Neuronal stem cell (in vitro differentiated cells): ENCODE results near the gene SORT1.

Experiments
- DNase-seq: peaks from one replicate; pipeline ENCODE4 v3.0.0-alpha.2; 2013; ENCODE audit warnings: low spot score
- H2AFZ ChIP-seq: one replicate; pipeline ENCODE4 v1.6.1; 2013; ENCODE audit warnings: mild to moderate bottlenecking, low read length, inconsistent platforms
- H2AK5ac ChIP-seq: 2 replicates; pipeline ENCODE4 v1.6.1; 2013; ENCODE audit warnings: low read depth, mild to moderate bottlenecking, inconsistent platforms, low read length, moderate library complexity, mixed read lengths
- H2BK120ac ChIP-seq: 2 replicates; pipeline ENCODE4 v1.6.1; 2013; ENCODE audit warnings: low read depth, mild to moderate bottlenecking, inconsistent platforms, low read length, moderate library complexity, mixed read lengths
- H2BK12ac ChIP-seq: one replicate; pipeline ENCODE4 v1.6.1; 2013; ENCODE audit warnings: low read length, inconsistent platforms
- H2BK15ac ChIP-seq: 2 replicates; pipeline ENCODE4 v1.6.1; 2013; ENCODE audit warnings: mild to moderate bottlenecking, low read length, inconsistent platforms, mixed read lengths
- H2BK5ac ChIP-seq: one replicate; pipeline ENCODE4 v1.6.1; 2013; ENCODE audit warnings: inconsistent platforms, mild to moderate bottlenecking, low read length, moderate library complexity
- H3K14ac ChIP-seq: one replicate; pipeline ENCODE4 v1.6.1; 2013; ENCODE audit warnings: low read length, inconsistent platforms
- H3K18ac ChIP-seq: 2 replicates; pipeline ENCODE4 v1.6.1; 2013; ENCODE audit warnings: low read length, inconsistent platforms
- H3K23ac ChIP-seq: 2 replicates; pipeline ENCODE4 v1.6.1; 2013; ENCODE audit warnings: low read depth, mild to moderate bottlenecking, mixed read lengths, low read length, inconsistent platforms; ENCODE audit not compliant: poor library complexity
- H3K27ac ChIP-seq: replicated peaks from 3 replicates; pipeline ENCODE4 v1.5.1; 2013; ENCODE audit warnings: low read length, inconsistent platforms
- H3K27me3 ChIP-seq, 3 experiments: 2 replicates each; pipeline ENCODE4 v1.6.1; 2013; ENCODE audit warnings: low read length in 3 of 3, mild to moderate bottlenecking in 2 of 3, inconsistent platforms in 1 of 3, low read depth in 1 of 3, mixed read lengths in 1 of 3, moderate library complexity in 1 of 3; ENCODE audit not compliant: control insufficient read depth in 3 of 3, insufficient read depth in 3 of 3
- H3K36me3 ChIP-seq, 2 donors: replicated peaks in 1 of 2; 2 replicates each; pipeline ENCODE4 v1.6.1; 2013; ENCODE audit warnings: low read length in 2 of 2; ENCODE audit not compliant: control insufficient read depth in 2 of 2, insufficient read depth in 2 of 2
- H3K4ac ChIP-seq: 2 replicates; pipeline ENCODE4 v1.6.1; 2013; ENCODE audit warnings: inconsistent platforms, mild to moderate bottlenecking, low read length, moderate library complexity
- H3K4me1 ChIP-seq, 2 donors: 1 replicate in 1 of 2; 2 replicates in 1 of 2; pipeline ENCODE4 v1.6.1; 2013; ENCODE audit warnings: low read length in 2 of 2, low read depth in 1 of 2; ENCODE audit not compliant: control insufficient read depth in 2 of 2, insufficient read depth in 1 of 2
- H3K4me2 ChIP-seq: one replicate; pipeline ENCODE4 v1.6.1; 2013; ENCODE audit warnings: mild to moderate bottlenecking, low read length, inconsistent platforms; ENCODE audit not compliant: insufficient read depth, poor library complexity, severe bottlenecking
- H3K4me3 ChIP-seq, 2 donors: 2 replicates each; pipeline ENCODE4 v1.5.1; 2013; ENCODE audit warnings: low read length in 2 of 2, mild to moderate bottlenecking in 2 of 2, inconsistent platforms in 1 of 2, moderate library complexity in 1 of 2
- H3K79me1 ChIP-seq: one replicate; pipeline ENCODE4 v1.6.1; 2013; ENCODE audit warnings: low read depth, mild to moderate bottlenecking, inconsistent platforms, low read length, moderate library complexity
- H3K9ac ChIP-seq: one replicate; pipeline ENCODE4 v1.6.1; 2013; ENCODE audit warnings: mild to moderate bottlenecking, low read depth, low read length, inconsistent platforms; ENCODE audit not compliant: poor library complexity
- H3K9me3 ChIP-seq, 2 donors: replicated peaks in 1 of 2; 2 replicates each; pipeline versions ENCODE3 to v1.6.1; 2013; ENCODE audit warnings: low read length in 2 of 2, mild to moderate bottlenecking in 2 of 2, inconsistent platforms in 1 of 2, low read depth in 1 of 2, mixed read lengths in 1 of 2, moderate library complexity in 1 of 2; ENCODE audit not compliant: control insufficient read depth in 2 of 2, insufficient read depth in 1 of 2
- H4K8ac ChIP-seq: one replicate; pipeline ENCODE4 v1.6.1; 2013; ENCODE audit warnings: low read depth, mild to moderate bottlenecking, inconsistent platforms, low read length, moderate library complexity
- H4K91ac ChIP-seq: one replicate; pipeline ENCODE4 v1.6.1; 2013; ENCODE audit warnings: low read length, low read depth, mild to moderate bottlenecking, inconsistent platforms; ENCODE audit not compliant: poor library complexity
- WGBS, 2 donors: extraction: QIAGEN DNeasy Blood & Tissue Kit; methylation state at CpG; one replicate each; pipeline ENCODE4 v1.1.7; 2013; ENCODE audit warnings: missing lambda C conversion rate in 2 of 2, mixed read lengths in 1 of 2; ENCODE audit not compliant: insufficient read length in 2 of 2, insufficient replicate concordance in 1 of 2; ENCODE audit errors: extremely low coverage in 2 of 2; 5-methylcytosine and 5-hydroxymethylcytosine counted together

The SORT1 gene

GRCh38 chr1:109282952-109283747, 114.6 kb downstream of the SORT1 start, which contains the start of gene PSRC1:
TSS of gene PSRC1 (minus strand) at chr1:109283145.
- peak within 1 kb of the TSS; percentile 94 to 96 for H3K4me3 ChIP-seq
- H4K8ac ChIP-seq, result no peak within 1 kb of the TSS
- peaks cover 15% of the 10 kb centered on the region for H3K79me1 ChIP-seq
- peak within 1 kb of the TSS; percentile 90 for H3K27ac ChIP-seq
- peak within 1 kb of the TSS; percentile 86 for H2AK5ac ChIP-seq
- H3K4me2 ChIP-seq, result peak within 1 kb of the TSS; percentile 91
- H2BK15ac ChIP-seq, result no peak within 1 kb of the TSS
- peak within 1 kb of the TSS; percentile 95 for H2BK5ac ChIP-seq
- H3K14ac ChIP-seq, result peak within 1 kb of the TSS; percentile 99
- H3K9me3 ChIP-seq, result no peaks in the 10 kb centered on the region
- peak within 1 kb of the TSS; percentile 92 for H3K23ac ChIP-seq
- peak within 1 kb of the TSS; percentile 99 for H3K9ac ChIP-seq
- H3K18ac ChIP-seq, result peak within 1 kb of the TSS; percentile 98
- H3K27me3 ChIP-seq, result no peaks in the 10 kb centered on the region
- H3K36me3 ChIP-seq, result peaks cover 21 to 36% of the 10 kb centered on the region in 2 donors
- no CpG with 5 or more reads among the region's 56 CpGs for WGBS, 2 donors
- H2AFZ ChIP-seq, result peak within 1 kb of the TSS; percentile 90
- no peak within 1 kb of the TSS for H4K91ac ChIP-seq
- DNase-seq, result peak; percentile 95
- H3K4ac ChIP-seq, result no peak within 1 kb of the TSS
- peak within 1 kb of the TSS; percentile 88 for H2BK120ac ChIP-seq
- H3K4me1 ChIP-seq, result peaks cover 12 to 23% of the 10 kb centered on the region in 2 donors
- no peak within 1 kb of the TSS for H2BK12ac ChIP-seq

GRCh38 chr1:109282497-109282951, 115.2 kb downstream of the SORT1 start:
- no peak overlapping the region for H3K27ac ChIP-seq
- H3K4me3 ChIP-seq, result peak overlapping the region; percentile 94 to 96
- H4K91ac ChIP-seq, result no peak overlapping the region
- H3K9ac ChIP-seq, result peak overlapping the region; percentile 99
- H3K18ac ChIP-seq, result peak overlapping the region; percentile 98
- H3K4me1 ChIP-seq, result peaks cover 12 to 23% of the 10 kb centered on the region in 2 donors
- no peak overlapping the region for H2BK120ac ChIP-seq
- H2AK5ac ChIP-seq, result peak overlapping the region; percentile 86
- H2AFZ ChIP-seq, result peak overlapping the region; percentile 90
- H2BK12ac ChIP-seq, result no peak overlapping the region
- peak overlapping the region; percentile 92 for H3K23ac ChIP-seq
- WGBS, 2 donors, result no CpG with 5 or more reads among the region's 10 CpGs
- H3K36me3 ChIP-seq, result peaks cover 24 to 42% of the 10 kb centered on the region in 2 donors
- no peaks in the 10 kb centered on the region for H3K27me3 ChIP-seq
- peak overlapping the region; percentile 99 for H3K14ac ChIP-seq
- DNase-seq, result no peak
- H3K9me3 ChIP-seq, result no peaks in the 10 kb centered on the region
- no peak overlapping the region for H4K8ac ChIP-seq
- H2BK15ac ChIP-seq, result no peak overlapping the region
- no peak overlapping the region for H3K4ac ChIP-seq
- peaks cover 15% of the 10 kb centered on the region for H3K79me1 ChIP-seq
- H2BK5ac ChIP-seq, result peak overlapping the region; percentile 95
- peak overlapping the region; percentile 91 for H3K4me2 ChIP-seq

- Histone ChIP-seq H3K4me1 (peaks cover 13 to 26% of the 10 kb centered on the region in 2 donors), H4K91ac (no peak overlapping the region), H2BK120ac (no peak overlapping the region), H2BK5ac (peak overlapping the region; percentile 95), H2BK15ac (no peak overlapping the region), H3K79me1 (peaks cover 15% of the 10 kb centered on the region), H4K8ac (no peak overlapping the region), H3K4me3 (peak overlapping the region; percentile 94 to 96), H3K9ac (peak overlapping the region; percentile 60), H2AK5ac (peak overlapping the region; percentile 61), H2BK12ac (no peak overlapping the region), H2AFZ (peak overlapping the region; percentile 90), H3K36me3 (peaks cover 24 to 43% of the 10 kb centered on the region in 2 donors), H3K18ac (no peak overlapping the region), H3K27me3 (no peaks in the 10 kb centered on the region), H3K9me3 (no peaks in the 10 kb centered on the region), H3K27ac (no peak overlapping the region), H3K4ac (no peak overlapping the region), H3K23ac (peak overlapping the region; percentile 35), H3K4me2 (peak overlapping the region; percentile 91), H3K14ac (no peak overlapping the region)
- no CpG with 5 or more reads among the region's 28 CpGs for WGBS, 2 donors
- no peak for DNase-seq
Observed at GRCh38 chr1:109281680-109282496, 115.8 kb downstream of the SORT1 start.
